K562 (cell line): ENCODE data around the gene RNF31. TPM values are rescaled to one million over a fixed set of nuclear protein-coding genes. Genes with fewer than 3 reads are reported as not detected.

Source experiments
- CCNT2 ChIP-seq: IDR thresholded peaks from 2 replicates; pipeline ENCODE4 v1.6.1; 2011; ENCODE audit warnings: borderline replicate concordance, low read depth, mild to moderate bottlenecking, moderate library complexity, mixed read lengths, low read length; ENCODE audit not compliant: insufficient read length; ENCODE audit errors: extremely low read depth
- CUX1 ChIP-seq: fragments of 200-800 bp; sonication (Bioruptor generic); IDR thresholded peaks from 2 replicates; pipeline ENCODE4 v1.6.1; 2016; ENCODE audit warnings: missing genetic modification characterization, missing compliant biosample characterization
- FOXM1 ChIP-seq, 2 experiments: fragments of 450-650 bp in 1 of 2; sonication (generic) in 1 of 2; formaldehyde crosslinking in 1 of 2; IDR thresholded peaks; 2 replicates each; pipeline versions ENCODE4 v1.6.1 to v1.9.0; 2017 to 2022; ENCODE audit warnings: low read depth in 2 of 2, mild to moderate bottlenecking in 2 of 2, missing genetic modification reagents in 1 of 2, moderate library complexity in 1 of 2
- KAT8 ChIP-seq: fragments of 450-650 bp; IDR thresholded peaks from 2 replicates; pipeline ENCODE4 v1.6.1; 2016; ENCODE audit warnings: low read depth, mild to moderate bottlenecking
- MYC ChIP-seq, 2 experiments: fragments of 250-450 bp in 1 of 2; sonication (Bioruptor Pico) in 1 of 2; IDR thresholded peaks; 2 replicates each; pipeline versions ENCODE4 v1.5.1 to v1.6.1; 2012 to 2021; ENCODE audit warnings: low read depth in 2 of 2, borderline replicate concordance in 1 of 2, improper control_type of control experiment in 1 of 2, low read length in 1 of 2, mild to moderate bottlenecking in 1 of 2, moderate library complexity in 1 of 2
- NFATC3 ChIP-seq: fragments of 450-650 bp; IDR thresholded peaks from 2 replicates; pipeline ENCODE4 v1.6.1; 2017; ENCODE audit warnings: mild to moderate bottlenecking
- PHF8 ChIP-seq: fragments of 200-600 bp; sonication (generic); IDR thresholded peaks from 2 replicates; pipeline ENCODE4 v1.6.1; 2012; ENCODE audit warnings: mixed run types, mild to moderate bottlenecking, inconsistent platforms, low read length, moderate library complexity, borderline replicate concordance
- PML ChIP-seq: IDR thresholded peaks from 2 replicates; pipeline ENCODE4 v1.6.1; 2012; ENCODE audit warnings: low read length, inconsistent platforms
- PTBP1 ChIP-seq: fragments of 200-400 bp; formaldehyde crosslinking; IDR thresholded peaks from 2 replicates; pipeline ENCODE4 v1.6.1; 2017; ENCODE audit warnings: low read depth, low read length
- SREBF1 ChIP-seq: fragments of 150-350 bp; IDR thresholded peaks from 2 replicates; pipeline ENCODE4 v1.6.1; 2014; ENCODE audit warnings: antibody characterized with exemption, low read depth, low read length, borderline replicate concordance
- ZNF134 ChIP-seq: fragments of 250-450 bp; sonication (Bioruptor Pico); conservative IDR thresholded peaks from 2 replicates; pipeline ENCODE4 v1.4.0; 2020
- polyA plus RNA-seq, 8 experiments: library from polyadenylated mRNA; depleted of rRNA in 4 of 8; stranded (reverse) in 5 of 8; unstranded in 3 of 8; fragments of >200 nt; fragmentation: Nextera tagmentation in 2 of 8; fragmentation: Illumina TruSeq in 1 of 8; extraction: Ambion mirVana in 2 of 8; extraction: Trizol in 1 of 8; gene quantifications; 2 replicates each; pipeline versions ENCODE4 v1.2.1 to v1.2.3, GENCODE V29; 2011 to 2014; ENCODE audit warnings: inconsistent platforms in 1 of 8, missing spikeins in 1 of 8
- total RNA-seq, 7 experiments: library from RNA; depleted of rRNA in 6 of 7; stranded (reverse); fragments of >200 nt in 6 of 7; fragmentation: Illumina TruSeq in 2 of 7; extraction: Trizol in 2 of 7; gene quantifications; 2 replicates each; pipeline versions ENCODE4 v1.2.1 to v1.2.3, GENCODE V29; 2011 to 2021; ENCODE audit warnings: low replicate concordance in 1 of 7
- TF ChIP-seq, protein P1 (sequence below): fragments of 450-650 bp; IDR thresholded peaks from 2 replicates; pipeline ENCODE4 v1.6.1; 2016; ENCODE audit warnings: mild to moderate bottlenecking
- TF ChIP-seq, protein P2 (sequence below): sonication (generic); formaldehyde crosslinking; IDR thresholded peaks from 2 replicates; pipeline ENCODE4 v1.8.0; 2022; ENCODE audit warnings: missing genetic modification reagents, mild to moderate bottlenecking, borderline replicate concordance
- TF ChIP-seq, protein P3 (sequence below): sonication (generic); formaldehyde crosslinking; IDR thresholded peaks from 2 replicates; pipeline ENCODE4 v1.8.0; 2022; ENCODE audit warnings: mild to moderate bottlenecking, missing genetic modification reagents, borderline replicate concordance

The RNF31 gene
- total and polyA plus RNA-seq, 9 of the 15 experiments (the other 6 are each of a cell fraction or from before 2014, with no cell fraction given), result 3.1 to 47.6 (median 19.1) TPM

GRCh38 chr14:24195186-24196070 is 48.1 kb downstream of the RNF31 start, which contains the start of gene TM9SF1 (continued):
- TF ChIP-seq PTBP1, result no peak
- no peak for TF ChIP-seq NFATC3
- peak; percentile 8 for TF ChIP-seq CCNT2
- no peak for TF ChIP-seq KAT8
- TF ChIP-seq PHF8, result peak; percentile 79; the same call in 1 of the 2 replicates
- TF ChIP-seq, protein P1, sequence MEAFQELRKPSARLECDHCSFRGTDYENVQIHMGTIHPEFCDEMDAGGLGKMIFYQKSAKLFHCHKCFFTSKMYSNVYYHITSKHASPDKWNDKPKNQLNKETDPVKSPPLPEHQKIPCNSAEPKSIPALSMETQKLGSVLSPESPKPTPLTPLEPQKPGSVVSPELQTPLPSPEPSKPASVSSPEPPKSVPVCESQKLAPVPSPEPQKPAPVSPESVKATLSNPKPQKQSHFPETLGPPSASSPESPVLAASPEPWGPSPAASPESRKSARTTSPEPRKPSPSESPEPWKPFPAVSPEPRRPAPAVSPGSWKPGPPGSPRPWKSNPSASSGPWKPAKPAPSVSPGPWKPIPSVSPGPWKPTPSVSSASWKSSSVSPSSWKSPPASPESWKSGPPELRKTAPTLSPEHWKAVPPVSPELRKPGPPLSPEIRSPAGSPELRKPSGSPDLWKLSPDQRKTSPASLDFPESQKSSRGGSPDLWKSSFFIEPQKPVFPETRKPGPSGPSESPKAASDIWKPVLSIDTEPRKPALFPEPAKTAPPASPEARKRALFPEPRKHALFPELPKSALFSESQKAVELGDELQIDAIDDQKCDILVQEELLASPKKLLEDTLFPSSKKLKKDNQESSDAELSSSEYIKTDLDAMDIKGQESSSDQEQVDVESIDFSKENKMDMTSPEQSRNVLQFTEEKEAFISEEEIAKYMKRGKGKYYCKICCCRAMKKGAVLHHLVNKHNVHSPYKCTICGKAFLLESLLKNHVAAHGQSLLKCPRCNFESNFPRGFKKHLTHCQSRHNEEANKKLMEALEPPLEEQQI, result no peak
- TF ChIP-seq MYC (IDR thresholded peaks at IDR 0.05; ENCODE audit: low read depth, low read length), result peak; percentile 54
- no peak; the same call in 1 of the 2 replicates for TF ChIP-seq MYC (CRISPR knock-in tag; IDR thresholded peaks at IDR 0.05; ENCODE audit: borderline replicate concordance, low read depth)
- peak; percentile 18; the same call in 1 of the 2 replicates for TF ChIP-seq PML
- TF ChIP-seq, protein P2, sequence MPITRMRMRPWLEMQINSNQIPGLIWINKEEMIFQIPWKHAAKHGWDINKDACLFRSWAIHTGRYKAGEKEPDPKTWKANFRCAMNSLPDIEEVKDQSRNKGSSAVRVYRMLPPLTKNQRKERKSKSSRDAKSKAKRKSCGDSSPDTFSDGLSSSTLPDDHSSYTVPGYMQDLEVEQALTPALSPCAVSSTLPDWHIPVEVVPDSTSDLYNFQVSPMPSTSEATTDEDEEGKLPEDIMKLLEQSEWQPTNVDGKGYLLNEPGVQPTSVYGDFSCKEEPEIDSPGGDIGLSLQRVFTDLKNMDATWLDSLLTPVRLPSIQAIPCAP (CRISPR knock-in tag), result no peak
- TF ChIP-seq CUX1, result no peak
- TF ChIP-seq ZNF134 (CRISPR knock-in tag), result no peak
- no peak for TF ChIP-seq SREBF1
- TF ChIP-seq FOXM1 (IDR thresholded peaks at IDR 0.05; ENCODE audit: low read depth), result no peak
- TF ChIP-seq FOXM1 (CRISPR knock-in tag; IDR thresholded peaks at IDR 0.05; ENCODE audit: low read depth), result no peak
- TF ChIP-seq, protein P3, sequence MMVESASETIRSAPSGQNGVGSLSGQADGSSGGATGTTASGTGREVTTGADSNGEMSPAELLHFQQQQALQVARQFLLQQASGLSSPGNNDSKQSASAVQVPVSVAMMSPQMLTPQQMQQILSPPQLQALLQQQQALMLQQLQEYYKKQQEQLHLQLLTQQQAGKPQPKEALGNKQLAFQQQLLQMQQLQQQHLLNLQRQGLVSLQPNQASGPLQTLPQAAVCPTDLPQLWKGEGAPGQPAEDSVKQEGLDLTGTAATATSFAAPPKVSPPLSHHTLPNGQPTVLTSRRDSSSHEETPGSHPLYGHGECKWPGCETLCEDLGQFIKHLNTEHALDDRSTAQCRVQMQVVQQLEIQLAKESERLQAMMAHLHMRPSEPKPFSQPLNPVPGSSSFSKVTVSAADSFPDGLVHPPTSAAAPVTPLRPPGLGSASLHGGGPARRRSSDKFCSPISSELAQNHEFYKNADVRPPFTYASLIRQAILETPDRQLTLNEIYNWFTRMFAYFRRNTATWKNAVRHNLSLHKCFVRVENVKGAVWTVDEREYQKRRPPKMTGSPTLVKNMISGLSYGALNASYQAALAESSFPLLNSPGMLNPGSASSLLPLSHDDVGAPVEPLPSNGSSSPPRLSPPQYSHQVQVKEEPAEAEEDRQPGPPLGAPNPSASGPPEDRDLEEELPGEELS (CRISPR knock-in tag), result peak; percentile 59; the same call in 1 of the 2 replicates
